GM12878 (cell line): ENCODE measurements around the gene DDX54. TPM values are rescaled to one million over a fixed set of nuclear protein-coding genes. Genes with fewer than 3 reads are reported as not detected.

ENCODE experiments used
- ATAC-seq: fragments of 200-7000 bp; cut with Tn5 transposase; 3 replicates; pipeline ENCODE4 v1.9.1; 2020; ENCODE audit warnings: mild to moderate bottlenecking, moderate library complexity
- BruUV-seq: library from RNA; stranded (reverse); fragments of 400-500 nt; replicated peaks from 2 replicates; lab custom pipeline; 2021; lab: Mats Ljungman, UMichigan
- CTCF ChIA-PET: fragments of 300-600 bp; sonication (Branson Sonifier 250); formaldehyde crosslinking; extraction: SDS; loops from one replicate; lab custom pipeline; 2021; ENCODE audit warnings: inconsistent platforms; lab: Yijun Ruan, JAX
- POLR2A ChIA-PET: fragments of 350-600 bp; formaldehyde crosslinking; extraction: SDS; loops from one replicate; lab custom pipeline; 2021; ENCODE audit warnings: inconsistent platforms; lab: Charles Lee
- RAD21 ChIA-PET: fragments of 300-600 bp; sonication (Branson Sonifier 250); formaldehyde crosslinking; loops from one replicate; lab custom pipeline; 2023; ENCODE audit warnings: antibody characterized with exemption; ENCODE audit not compliant: unreplicated experiment; lab: Charles Lee
- SMC1A ChIA-PET: fragments of 300-600 bp; sonication (Branson Sonifier 250); formaldehyde crosslinking; loops from one replicate; lab custom pipeline; 2023; ENCODE audit not compliant: unreplicated experiment, uncharacterized antibody; lab: Charles Lee
- DNase-seq: peaks from one replicate; pipeline ENCODE4 v3.0.0-alpha.2; 2011; ENCODE audit warnings: low read depth, low spot score
- FAIRE-seq: peaks from 3 replicates; lab custom pipeline; 2011; peaks lifted over from hg19 to GRCh38; lab: Jason Lieb, UNC
- H2AFZ ChIP-seq: 2 replicates; pipeline ENCODE4 v1.6.0; 2011; ENCODE audit warnings: low read depth, low read length, control low read depth; ENCODE audit not compliant: control insufficient read depth
- H3K27ac ChIP-seq: 2 replicates; pipeline ENCODE4 v1.5.1; 2011; ENCODE audit warnings: control low read depth; ENCODE audit not compliant: control insufficient read depth, insufficient read depth
- H3K27me3 ChIP-seq, 2 experiments: replicated peaks in 1 of 2; 2 replicates each; pipeline versions ENCODE4 v1.6.0 to v1.6.1; 2011; ENCODE audit warnings: low read length in 1 of 2; ENCODE audit not compliant: control insufficient read depth in 2 of 2, insufficient read depth in 2 of 2
- H3K36me3 ChIP-seq, 2 experiments: 2 replicates each; pipeline ENCODE4 v1.5.1; 2011; ENCODE audit warnings: low read length in 1 of 2; ENCODE audit not compliant: control insufficient read depth in 2 of 2, insufficient read depth in 2 of 2
- H3K4me1 ChIP-seq: 2 replicates; pipeline ENCODE4 v1.6.1; 2011; ENCODE audit warnings: mild to moderate bottlenecking, low read length, moderate library complexity, mixed read lengths; ENCODE audit not compliant: control insufficient read depth, insufficient read depth
- H3K4me2 ChIP-seq: 2 replicates; pipeline ENCODE4 v1.6.0; 2011; ENCODE audit warnings: control low read depth; ENCODE audit not compliant: control insufficient read depth, insufficient read depth
- H3K4me3 ChIP-seq: fragments of 200-600 bp; sonication (generic); 2 replicates; pipeline ENCODE4 v1.5.1; 2016
- H3K79me2 ChIP-seq: 2 replicates; pipeline ENCODE4 v1.6.0; 2011; ENCODE audit warnings: low read length; ENCODE audit not compliant: control insufficient read depth, insufficient read depth
- H3K9ac ChIP-seq: 2 replicates; pipeline ENCODE4 v1.8.0; 2011; ENCODE audit warnings: low read length, control low read depth, mixed read lengths; ENCODE audit not compliant: control insufficient read depth, insufficient read depth
- H3K9me3 ChIP-seq: replicated peaks from 3 replicates; pipeline ENCODE4 v1.5.1; 2011; ENCODE audit warnings: mild to moderate bottlenecking, low read length; ENCODE audit not compliant: control insufficient read depth, insufficient read depth
- H4K20me1 ChIP-seq: 2 replicates; pipeline ENCODE4 v1.6.0; 2011; ENCODE audit not compliant: control insufficient read depth, insufficient read depth
- ATF7 ChIP-seq: fragments of 450-650 bp; IDR thresholded peaks from 2 replicates; pipeline ENCODE4 v1.6.1; 2016; ENCODE audit warnings: low read depth, mild to moderate bottlenecking
- BCLAF1 ChIP-seq: fragments of 450-650 bp; IDR thresholded peaks from 2 replicates; pipeline ENCODE4 v1.6.1; 2017; ENCODE audit warnings: antibody characterized with exemption, mild to moderate bottlenecking, moderate library complexity
- BHLHE40 ChIP-seq, 2 experiments: fragments of 450-650 bp in 1 of 2; IDR thresholded peaks; 2 replicates each; pipeline ENCODE4 v1.6.1; 2011 to 2017; ENCODE audit warnings: low read depth in 2 of 2, borderline replicate concordance in 1 of 2, improper control_type of control experiment in 1 of 2, low read length in 1 of 2, mild to moderate bottlenecking in 1 of 2
- E2F4 ChIP-seq: IDR thresholded peaks from 2 replicates; pipeline ENCODE4 v1.6.1; 2012; ENCODE audit warnings: low read depth, low read length, improper control_type of control experiment
- HDGF ChIP-seq: fragments of 450-650 bp; IDR thresholded peaks from 2 replicates; pipeline ENCODE4 v1.6.1; 2016; ENCODE audit warnings: antibody characterized with exemption
- MTA2 ChIP-seq: fragments of 450-650 bp; IDR thresholded peaks from 2 replicates; pipeline ENCODE4 v1.6.1; 2016; ENCODE audit warnings: low read depth, mild to moderate bottlenecking, moderate library complexity
- PRDM15 ChIP-seq: fragments of 450-650 bp; formaldehyde crosslinking; IDR thresholded peaks from 2 replicates; pipeline ENCODE4 v1.4.0; 2020; ENCODE audit warnings: mild to moderate bottlenecking, moderate library complexity
- RAD21 ChIP-seq: IDR thresholded peaks from 2 replicates; pipeline ENCODE4 v1.6.1; 2011; ENCODE audit warnings: mild to moderate bottlenecking, low read depth, low read length, moderate library complexity; ENCODE audit not compliant: insufficient read depth
- RB1 ChIP-seq: fragments of 450-650 bp; formaldehyde crosslinking; IDR thresholded peaks from 2 replicates; pipeline ENCODE4 v1.6.1; 2017; ENCODE audit warnings: mild to moderate bottlenecking, borderline replicate concordance
- SPI1 ChIP-seq: IDR thresholded peaks from 2 replicates; pipeline ENCODE4 v1.6.1; 2011; ENCODE audit warnings: low read depth, mild to moderate bottlenecking, low read length, moderate library complexity, borderline replicate concordance; ENCODE audit not compliant: insufficient read depth
- SRF ChIP-seq, 2 experiments: IDR thresholded peaks; 2 replicates each; pipeline ENCODE4 v1.6.1; 2011; ENCODE audit warnings: low read depth in 2 of 2, low read length in 2 of 2, mild to moderate bottlenecking in 1 of 2, moderate library complexity in 1 of 2
- STAT1 ChIP-seq: fragments of 450-650 bp; conservative IDR thresholded peaks from 2 replicates; pipeline ENCODE4 v1.6.1; 2014; ENCODE audit warnings: antibody characterized with exemption, mild to moderate bottlenecking
- YY1 ChIP-seq: IDR thresholded peaks from 2 replicates; pipeline ENCODE4 v1.6.1; 2011; ENCODE audit warnings: low read depth, mild to moderate bottlenecking, low read length
- WGBS: methylation state at CpG from one replicate; pipeline ENCODE4 v1.1.6; 2016; ENCODE audit warnings: low lambda C conversion rate; ENCODE audit not compliant: insufficient replicate concordance, insufficient coverage; ENCODE audit errors: missing lambda C conversion rate; 5-methylcytosine and 5-hydroxymethylcytosine counted together
- in situ Hi-C: fragments of 300-500 bp; cut with MboI; formaldehyde crosslinking; loops from 9 replicates; pipeline ENCODE4 v1.14.3; 2018; ENCODE audit warnings: mixed read lengths
- intact Hi-C: fragments of 100-400 bp; cut with micrococcal nuclease; formaldehyde crosslinking; loops from one replicate; pipeline ENCODE4 v1.14.2; 2022; ENCODE audit not compliant: unreplicated experiment
- polyA plus RNA-seq, 11 experiments: library from polyadenylated mRNA; depleted of rRNA in 4 of 11; unstranded in 6 of 11; stranded (reverse) in 5 of 11; fragments of >200 nt; fragmentation: Nextera tagmentation in 4 of 11; fragmentation: Illumina TruSeq in 1 of 11; extraction: Ambion mirVana in 4 of 11; extraction: Trizol in 1 of 11; gene quantifications; 1 replicate in 1 of 11; 2 replicates in 10 of 11; pipeline versions ENCODE4 v1.2.1 to v1.2.3, GENCODE V29; 2011 to 2016; ENCODE audit warnings: inconsistent platforms in 2 of 11, missing spikeins in 2 of 11, low read depth in 1 of 11
- total RNA-seq, 4 experiments: library from RNA; depleted of rRNA in 3 of 4; stranded (reverse); fragments of >200 nt in 3 of 4; fragmentation: Illumina TruSeq in 1 of 4; extraction: Trizol in 1 of 4; gene quantifications; 2 replicates each; pipeline versions ENCODE4 v1.2.1 to v1.2.3, GENCODE V29; 2013 to 2021

The DDX54 gene
- total and polyA plus RNA-seq, 10 of the 15 experiments (the other 5 are each of a cell fraction or from before 2014, with no cell fraction given): 1.9 to 115 (median 56.3) TPM

- no peak for TF ChIP-seq E2F4
- TF ChIP-seq RAD21: no peak
- TF ChIP-seq SRF (IDR thresholded peaks at IDR 0.05; ENCODE audit: low read depth in 2 of 2, low read length in 2 of 2): no peak
- TF ChIP-seq RB1: no peak
- no peak for TF ChIP-seq STAT1
Measured at GRCh38 chr12:113142886-113143332, 42.4 kb downstream of the DDX54 start (continued).

- DNase-seq: no peak
- BruUV-seq: no TSS peak
- Histone ChIP-seq H3K27me3 (no peaks in the 10 kb centered on the region), H4K20me1 (no peaks in the 10 kb centered on the region), H3K9me3 (no peaks in the 10 kb centered on the region), H3K4me1 (no peaks in the 10 kb centered on the region; the same call in 1 of the 2 replicates), H3K27ac (peak overlapping the region; percentile 7; the same call in 1 of the 2 replicates), H2AFZ (peak overlapping the region; percentile 47), H3K9ac (peak overlapping the region; percentile 15; the same call in 1 of the 2 replicates), H3K36me3 (no peaks in the 10 kb centered on the region), H3K4me3 (no peak overlapping the region), H3K79me2 (no peaks in the 10 kb centered on the region), H3K4me2 (peak overlapping the region; percentile 10; the same call in 1 of the 2 replicates)
- WGBS: 31% methylated on average over 14 of the region's 17 CpGs
- SMC1A ChIA-PET: interaction anchor here (0.9 to 1.3 kb wide), 2 partner anchors 10 to 149 kb away, joined by 3 to 5 read pairs; no protein-coding TSS in a partner anchor
- RAD21 ChIA-PET: interaction anchor here (1.6 kb wide), 1 partner anchor 11 kb away, joined by 6 read pairs; no protein-coding TSS in a partner anchor
- CTCF ChIA-PET: interaction anchor here (2.0 kb wide), 1 partner anchor 30 kb away, joined by 10 read pairs; no protein-coding TSS in a partner anchor
- intact Hi-C loops (no loop called here), in situ Hi-C loops (no loop called here)
- no peak for FAIRE-seq
- ATAC-seq: peak; percentile 50
- POLR2A ChIA-PET: interaction anchor here (1.5 kb wide), 1 partner anchor 11 kb away, joined by 4 read pairs; no protein-coding TSS in a partner anchor
- TF ChIP-seq SPI1 (peak; percentile 22; the same call in 1 of the 2 replicates), PRDM15 (CRISPR knock-in tag) (no peak), MTA2 (0 out of 2 replicates have a peak, but pooled peaks have one; percentile 14), YY1 (no peak), BHLHE40 (IDR thresholded peaks at IDR 0.05; ENCODE audit: borderline replicate concordance in 1 of 2, low read depth in 2 of 2, low read length in 1 of 2) (peak in 1 of 2 experiments; percentile 8; a peak in 1 of 4 replicates), ATF7 (peak; percentile 22; the same call in 1 of the 2 replicates), BCLAF1 (no peak), HDGF (no peak)
Measured at GRCh38 chr12:113142173-113142885, 42.9 kb downstream of the DDX54 start.
